Stimulated activated CD4-positive, alpha-beta T cell treated with anti-CD3 and anti-CD28 coated beads, Interleukin-4, amount 100 ng/mL, for 24 hours (primary cell): ENCODE data around the gene CAMTA2.

Experiments
- DNase-seq: peaks from one replicate; pipeline ENCODE4 v3.0.0-alpha.2; 2020

The CAMTA2 gene

DNA sequence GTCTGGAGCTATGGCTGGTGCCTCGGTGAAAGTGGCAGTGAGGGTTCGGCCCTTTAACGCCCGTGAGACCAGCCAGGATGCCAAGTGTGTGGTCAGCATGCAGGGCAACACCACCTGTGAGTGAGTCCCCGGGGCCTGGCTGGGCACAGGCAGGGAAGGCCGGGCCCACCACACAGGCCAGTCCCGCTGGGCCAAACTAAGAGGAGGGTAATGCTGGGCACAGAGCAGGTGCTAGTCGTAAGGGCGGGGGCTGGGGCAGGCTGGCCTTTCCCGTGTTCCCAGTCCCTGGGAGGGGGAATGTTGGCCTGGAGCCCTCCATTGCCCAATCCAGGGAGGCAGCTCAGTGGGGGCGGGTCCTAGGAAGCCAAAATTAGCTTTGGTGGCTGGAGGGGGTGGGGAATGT is 12.8 kb upstream of the CAMTA2 start:
- no peak for DNase-seq

DNA sequence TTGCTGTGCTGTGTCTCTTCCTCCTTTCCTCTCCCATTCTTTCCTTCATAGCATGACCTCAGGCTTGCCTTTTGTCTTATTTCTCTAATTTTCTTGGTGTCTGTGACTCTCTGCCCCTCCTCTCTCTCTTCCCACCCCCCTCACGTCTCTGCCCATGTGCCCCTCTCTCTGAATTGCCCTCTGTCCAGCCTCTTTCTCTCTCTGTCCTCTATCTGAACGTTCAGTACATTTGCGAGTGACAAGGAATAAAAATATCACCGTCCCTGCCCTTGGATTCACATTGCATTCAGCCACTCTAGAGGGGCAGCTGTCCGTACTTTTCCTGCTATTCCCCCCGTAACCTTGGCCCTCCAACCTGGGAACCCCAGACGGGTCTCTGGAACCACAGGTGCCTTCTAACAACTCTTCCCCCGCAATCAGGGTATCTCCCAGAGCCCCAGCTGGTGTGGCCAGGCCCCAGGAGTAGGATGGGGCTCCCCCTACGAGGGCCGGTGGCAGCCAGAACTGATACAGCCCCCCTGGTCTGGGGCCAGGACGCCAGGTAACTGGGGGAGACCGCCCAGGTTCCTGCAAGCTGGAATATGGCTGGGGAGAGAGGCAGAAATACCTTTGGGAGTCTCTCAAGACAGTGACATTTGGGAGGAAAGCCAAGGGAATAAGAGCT is 12.1 kb upstream of the CAMTA2 start:
- no peak for DNase-seq

DNA sequence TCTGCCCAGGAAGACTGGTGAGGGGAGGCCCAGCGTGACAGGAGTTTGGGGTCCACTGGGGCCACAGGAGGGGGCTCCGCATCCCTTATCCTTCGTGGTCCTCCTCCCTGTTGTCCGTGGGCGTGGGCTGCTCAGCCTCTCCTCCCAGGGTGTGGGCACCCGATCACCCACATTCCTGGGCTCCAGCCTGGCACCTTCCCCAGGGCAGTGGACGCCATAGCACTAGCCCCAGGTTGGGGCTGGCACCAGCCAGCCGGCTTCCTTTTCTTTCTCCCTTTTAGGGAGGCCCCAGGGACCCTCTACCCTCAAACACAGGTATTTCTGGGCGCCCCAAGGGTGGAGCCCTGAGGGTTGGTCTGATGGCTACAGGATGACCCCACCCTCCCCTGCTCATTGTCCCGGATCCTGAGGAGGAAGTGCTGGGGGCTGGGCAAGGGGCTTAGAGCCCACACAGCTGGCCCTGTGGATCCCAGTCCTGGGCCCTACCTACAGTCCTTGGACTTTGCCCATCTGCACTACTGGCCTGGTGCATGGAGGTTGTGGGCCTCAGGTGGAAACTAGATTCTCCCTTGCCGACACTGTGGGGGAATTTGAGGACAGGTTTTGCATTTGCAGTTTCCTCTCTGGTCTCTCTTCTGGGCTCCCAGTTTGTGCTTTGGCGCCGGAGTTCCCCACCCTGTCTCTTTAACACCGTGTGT is 11.4 kb upstream of the CAMTA2 start:
- DNase-seq: no peak

DNA sequence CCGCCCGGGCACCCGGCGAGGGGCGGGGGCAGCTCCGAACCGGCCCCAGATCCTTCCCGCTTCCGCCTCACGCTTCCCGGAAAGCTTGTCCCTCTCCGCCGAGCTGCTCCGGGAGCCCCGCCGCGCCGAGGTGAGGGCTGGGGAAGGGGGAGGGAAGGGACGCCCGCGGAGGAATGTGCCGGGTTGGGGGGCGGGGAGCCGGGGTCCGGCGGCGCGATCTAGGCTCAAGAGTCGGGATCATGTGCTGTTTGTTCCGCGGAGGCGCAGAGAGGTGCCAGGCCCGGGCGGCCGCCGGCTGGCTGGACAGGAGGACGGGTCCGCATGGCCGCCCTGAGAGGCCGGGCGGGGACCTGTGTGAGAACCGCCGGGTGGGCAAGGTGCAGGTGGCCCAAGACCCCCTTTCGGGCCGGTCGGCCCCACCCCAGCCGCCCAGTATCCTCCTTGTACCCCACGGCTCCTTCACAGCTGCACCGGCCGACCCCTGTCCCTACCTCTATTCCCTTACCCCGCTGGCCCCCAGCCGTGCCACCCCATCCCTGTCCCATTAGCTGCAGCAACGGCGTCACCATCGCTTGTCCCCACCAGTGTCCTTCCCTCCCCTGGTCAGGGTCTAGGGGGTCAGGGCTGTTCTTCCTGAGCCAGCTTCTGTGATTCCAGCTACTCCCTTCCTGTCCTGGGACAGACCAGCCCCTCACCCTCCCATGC is 10.7 kb upstream of the CAMTA2 start:
- DNase-seq: peak; percentile 36

DNA sequence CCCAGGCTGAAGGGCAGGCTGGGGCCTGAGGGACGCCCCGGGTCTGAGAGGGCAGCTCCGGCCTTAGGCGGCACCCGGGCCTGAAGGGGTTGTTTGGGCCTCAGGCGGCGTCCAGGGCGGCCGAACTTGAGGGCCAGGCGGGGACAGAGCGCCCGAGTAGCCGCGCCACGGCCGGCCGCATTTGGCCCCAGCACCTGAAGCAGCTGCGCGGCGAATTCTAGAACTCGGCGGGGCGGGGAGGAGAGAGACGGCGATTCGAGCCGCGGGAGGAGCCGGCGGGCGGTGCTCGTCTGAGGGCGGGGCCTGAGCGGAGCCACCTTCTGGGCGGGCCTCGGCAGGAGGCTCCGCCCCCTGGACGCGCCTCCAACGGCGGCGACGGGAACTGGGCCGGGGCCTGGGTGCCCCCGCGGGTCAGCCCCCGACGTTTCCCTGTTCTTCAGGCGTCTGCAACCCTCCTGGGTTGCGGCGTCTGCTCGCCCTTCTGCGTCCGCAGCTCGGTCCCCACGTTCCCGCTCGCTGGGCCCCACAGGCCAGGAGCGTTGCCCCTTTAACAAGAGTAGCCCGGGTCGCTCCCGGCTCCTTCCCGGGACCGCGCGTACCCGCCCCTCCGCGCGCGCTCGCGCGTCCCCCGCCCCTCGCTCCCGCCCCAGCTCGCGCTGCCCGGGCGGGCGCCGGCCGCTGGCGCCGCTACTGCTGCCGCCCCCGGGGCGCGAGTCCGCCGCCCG is 10.0 kb upstream of the CAMTA2 start, which contains the start of the genes INCA1 and KIF1C:
Gene INCA1, minus strand, starts transcription at position 221 of the 725 bp plus-strand sequence. CDS start 3,085 bp downstream, outside the sequence.
Gene KIF1C, plus strand, starts transcription at position 649 of the 725 bp plus-strand sequence. CDS start 2,297 bp downstream, outside the sequence.
- peak; percentile 89 for DNase-seq

DNA sequence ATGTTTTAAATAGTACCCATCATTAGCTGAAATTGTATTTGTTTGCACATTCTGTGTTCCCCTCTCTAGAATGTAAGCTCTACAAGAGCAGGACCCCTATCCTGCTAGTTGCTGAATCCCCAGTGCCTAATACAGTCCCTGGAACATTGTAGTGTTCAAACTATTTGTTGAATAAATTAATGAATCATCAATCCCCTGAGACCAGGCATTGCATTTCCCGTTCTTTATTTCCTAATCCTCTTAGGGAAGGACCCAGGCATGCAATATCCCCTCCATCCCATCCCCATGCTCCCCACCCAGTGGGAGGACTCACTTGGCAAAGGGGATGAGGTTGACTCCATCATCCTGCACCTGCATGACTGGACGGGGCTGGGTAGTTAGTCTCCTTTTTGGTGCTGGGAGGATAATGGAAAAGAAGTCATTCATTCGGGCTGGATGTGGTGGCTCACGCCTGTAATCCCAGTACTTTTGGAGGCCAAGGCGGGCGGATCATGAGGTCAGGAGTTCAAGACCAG is 6.7 kb upstream of the CAMTA2 start:
- DNase-seq: no peak

DNA sequence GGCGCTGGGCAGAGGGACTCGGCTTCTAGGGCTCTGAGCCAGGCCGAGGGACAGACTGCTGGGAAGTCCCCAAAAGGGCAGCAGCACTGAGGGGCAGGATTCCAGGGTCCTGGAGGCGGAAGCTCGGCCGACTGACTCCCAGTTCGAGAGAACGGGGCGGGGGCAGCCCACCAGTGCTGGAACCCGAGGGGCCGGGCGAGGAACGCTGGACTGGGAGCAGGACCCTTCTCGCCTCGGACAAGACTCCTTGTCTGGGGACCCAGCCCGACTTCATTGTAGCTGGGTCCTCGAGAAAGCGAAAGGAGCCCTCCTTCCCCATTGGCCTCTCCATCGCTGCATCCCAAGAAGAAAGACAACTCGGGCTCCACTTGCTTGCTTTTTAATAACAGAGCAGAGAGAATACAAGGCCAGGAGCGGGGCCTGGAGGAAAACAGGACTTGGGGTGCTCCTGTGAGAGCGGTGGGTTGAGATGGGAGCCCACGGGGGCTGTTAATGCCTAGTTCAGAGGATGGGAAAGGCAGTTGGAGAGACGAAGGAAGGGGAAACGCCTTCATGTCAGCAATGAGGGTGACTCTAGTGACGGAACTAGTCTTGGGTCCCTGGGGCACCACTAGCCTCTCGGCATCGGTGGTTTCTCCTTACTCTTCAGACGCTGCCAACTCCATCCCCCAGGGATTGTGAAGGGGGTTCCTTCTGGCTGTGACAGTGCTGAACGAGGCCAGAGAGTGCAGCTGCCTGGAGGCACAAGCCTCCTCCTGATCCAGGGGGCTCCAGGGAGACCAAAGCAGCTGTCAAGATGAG is 492 bp upstream of the CAMTA2 start:
- no peak for DNase-seq

DNA sequence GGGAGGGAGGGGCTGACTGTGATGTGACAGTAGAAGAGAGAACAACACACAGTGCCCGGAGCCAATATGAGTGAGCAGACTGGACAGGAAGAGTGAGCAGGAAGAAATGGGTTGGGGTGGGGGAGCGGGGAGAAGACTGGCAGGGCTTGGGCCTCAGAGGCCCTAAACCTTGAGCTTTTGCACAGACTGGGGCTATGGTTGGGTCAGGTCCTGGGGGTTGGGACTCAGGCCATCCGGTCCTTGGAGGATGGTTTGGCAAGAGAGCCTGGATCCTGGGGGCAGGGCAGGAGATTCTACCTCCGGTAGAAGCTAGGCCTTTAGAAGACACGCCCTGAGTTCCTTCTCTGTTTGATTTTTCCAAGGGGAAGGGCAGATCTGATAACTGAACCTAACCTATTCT is 1.1 kb downstream of the CAMTA2 start:
- DNase-seq: no peak

DNA sequence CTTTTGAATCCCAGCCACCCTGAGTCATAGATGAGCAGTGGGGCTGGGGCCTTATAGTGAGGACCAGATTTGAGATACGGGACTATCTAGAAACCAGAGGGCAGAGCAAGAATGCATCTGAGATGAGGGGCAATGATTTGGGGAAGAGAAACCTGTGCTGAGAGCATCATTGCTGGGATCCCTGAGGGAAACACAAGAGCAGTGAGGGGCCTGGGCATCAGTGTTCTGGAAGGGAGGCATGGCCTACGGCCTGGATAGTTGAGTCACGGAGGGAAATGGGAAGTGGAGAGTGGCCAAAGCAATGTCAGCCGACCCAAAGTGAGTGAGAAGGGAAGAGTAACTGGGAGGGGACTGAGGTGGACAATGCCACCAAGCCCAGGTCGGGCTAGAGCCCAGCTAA is 5.2 kb downstream of the CAMTA2 start:
- DNase-seq: no peak

DNA sequence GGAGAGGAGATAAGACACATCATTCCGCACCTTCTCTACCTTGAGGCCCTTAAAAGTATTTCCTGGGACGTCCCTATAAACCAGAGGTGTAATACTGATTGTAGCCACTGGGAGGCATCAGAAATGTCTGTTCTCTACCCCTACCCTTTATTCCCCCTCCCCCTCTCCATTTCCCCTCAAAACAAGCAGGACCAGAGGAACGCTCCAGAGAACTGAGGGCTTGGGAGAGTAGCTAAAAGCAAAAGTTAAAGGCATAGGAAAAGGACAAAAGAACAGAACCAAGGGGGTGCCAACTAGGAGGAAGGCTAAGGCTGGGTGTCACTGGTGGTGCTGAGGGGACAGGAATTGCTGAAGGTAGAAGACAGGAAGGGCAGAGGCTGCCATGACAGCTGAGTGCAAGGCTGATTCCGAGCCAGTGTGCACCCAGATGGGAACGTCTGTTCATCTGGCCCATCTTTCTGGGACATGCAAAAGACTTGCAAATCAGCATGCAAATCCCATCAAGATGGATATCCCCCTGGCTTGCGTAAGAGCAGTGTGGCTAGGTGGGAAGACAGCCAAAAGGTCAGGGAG is 6.7 kb downstream of the CAMTA2 start:
- DNase-seq: peak; percentile 68

DNA sequence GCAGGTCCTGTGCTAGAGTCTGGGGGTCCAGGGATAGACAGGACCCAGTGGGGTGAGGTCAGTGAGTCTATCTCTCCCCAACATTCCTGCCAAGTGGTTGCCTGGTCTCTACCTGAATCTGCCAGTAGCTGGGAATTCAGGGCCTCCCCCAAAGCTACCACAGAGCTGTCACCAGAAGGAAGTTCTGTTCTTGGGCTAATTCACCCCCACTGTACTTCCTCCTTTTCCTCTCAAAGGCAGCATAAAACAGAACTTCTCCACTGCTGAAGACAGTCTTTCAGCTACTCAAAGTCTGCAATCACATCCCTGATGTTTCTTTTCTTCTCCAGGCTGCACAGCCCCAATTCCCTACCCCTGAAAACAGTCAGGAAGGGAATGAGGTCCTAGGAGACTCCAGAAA is 8.7 kb downstream of the CAMTA2 start:
- DNase-seq: no peak

DNA sequence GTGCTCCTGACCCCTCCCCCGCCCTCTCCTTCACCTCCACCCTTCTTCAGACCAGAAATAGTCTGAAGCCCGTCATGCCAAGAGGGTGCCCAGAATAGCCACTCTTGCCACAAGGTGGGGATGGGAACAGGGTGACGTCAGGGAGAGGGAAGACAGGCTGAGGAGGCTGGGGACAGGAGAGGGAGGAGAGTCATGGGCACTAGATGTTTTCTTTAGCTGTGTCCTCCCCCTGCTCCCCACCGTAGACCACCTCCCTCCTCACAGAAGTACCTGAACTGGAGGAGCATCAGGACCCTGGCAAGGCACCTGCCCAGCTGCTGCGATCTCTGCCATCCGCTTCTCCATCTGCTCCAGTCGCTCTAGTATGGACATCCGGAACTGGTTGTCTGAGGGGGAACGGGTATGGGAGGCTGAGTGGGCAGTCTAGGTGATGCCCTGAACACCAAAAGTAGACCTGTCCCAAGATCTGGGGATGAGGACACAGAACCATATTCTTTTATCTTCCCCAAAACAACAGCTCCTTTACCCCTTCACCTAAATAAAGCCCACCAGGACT is 13.3 kb downstream of the CAMTA2 start:
- no peak for DNase-seq

DNA sequence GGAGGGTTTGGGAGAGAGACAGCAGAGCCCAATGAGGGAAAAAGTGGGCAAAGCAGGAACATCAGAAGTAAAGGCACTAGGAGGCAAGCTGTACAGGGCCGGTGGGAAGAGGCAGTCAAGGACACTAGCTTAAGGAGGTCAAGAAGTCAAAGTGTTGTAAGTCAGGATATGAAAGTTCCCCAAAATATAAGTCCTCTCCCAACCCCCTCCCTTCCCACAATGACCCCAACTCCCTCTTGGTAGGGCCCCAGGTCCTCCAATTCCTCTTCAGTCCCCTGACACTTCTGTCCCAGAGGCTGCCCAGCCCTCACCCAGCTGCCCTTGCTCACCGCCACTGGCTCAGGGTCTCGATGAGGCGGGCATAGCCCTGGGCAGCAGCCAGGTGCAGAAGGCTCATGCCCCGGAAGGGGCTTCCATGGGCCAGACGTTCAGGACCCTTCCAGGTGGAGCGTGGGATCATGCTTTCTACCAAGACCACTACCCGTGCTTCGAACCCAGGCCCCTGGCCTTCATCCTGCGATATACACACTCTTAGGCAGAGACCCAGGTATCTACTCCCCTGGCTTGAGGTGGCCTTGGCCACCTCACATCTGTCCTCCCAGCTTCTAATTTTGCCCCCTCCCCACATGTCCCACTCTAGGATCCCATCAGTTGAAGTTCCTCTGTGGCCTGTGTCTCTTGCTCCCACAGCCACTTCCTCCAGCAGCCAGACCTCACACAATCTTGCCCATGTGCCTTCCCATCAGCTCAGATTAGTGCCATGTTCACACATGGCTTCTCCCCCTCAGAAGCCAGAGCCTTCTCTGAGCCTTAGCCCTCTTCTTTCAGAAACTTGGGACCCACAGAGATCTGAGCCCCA is 14.0 kb downstream of the CAMTA2 start:
- no peak for DNase-seq

DNA sequence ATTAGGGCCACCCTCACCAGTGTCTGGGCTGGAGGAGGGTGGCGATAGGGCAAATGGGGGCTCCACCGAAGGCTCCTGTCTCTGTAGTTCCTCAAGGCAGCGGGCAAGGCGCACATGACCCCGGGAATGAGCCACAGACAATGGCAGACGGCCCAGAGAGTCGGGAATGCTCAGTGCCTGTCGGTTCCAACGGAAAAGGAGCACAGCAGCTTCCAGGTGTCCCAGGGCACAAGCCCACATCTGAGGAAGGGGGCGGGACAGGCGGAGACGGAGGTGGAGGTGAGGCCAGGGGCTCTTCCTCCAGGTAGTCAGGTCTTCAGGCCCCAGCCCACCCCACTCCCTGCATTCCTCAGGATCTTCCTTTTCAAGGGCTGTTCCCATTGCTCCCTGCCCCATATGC is 14.7 kb downstream of the CAMTA2 start:
- no peak for DNase-seq

DNA sequence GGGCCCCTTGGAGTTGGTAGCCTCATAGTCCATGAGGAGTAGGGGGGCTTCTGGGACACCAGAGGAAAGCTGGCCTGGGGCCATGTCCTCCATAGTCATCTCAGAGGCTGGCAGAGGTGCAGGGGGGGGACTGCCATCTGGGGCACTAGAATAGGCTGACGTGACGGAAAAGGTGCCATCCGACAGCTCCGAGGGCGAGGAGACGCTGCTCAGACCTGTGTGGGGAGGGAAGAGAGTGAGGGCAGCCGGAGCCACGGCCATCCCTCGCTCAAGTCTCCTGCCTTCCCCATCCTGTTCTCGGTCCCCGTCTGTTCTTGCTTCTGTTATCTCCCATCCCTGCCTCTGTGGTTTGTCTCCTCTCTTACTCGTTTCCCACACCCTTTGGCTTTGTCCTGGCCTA is 15.2 kb downstream of the CAMTA2 start:
- DNase-seq: no peak

DNA sequence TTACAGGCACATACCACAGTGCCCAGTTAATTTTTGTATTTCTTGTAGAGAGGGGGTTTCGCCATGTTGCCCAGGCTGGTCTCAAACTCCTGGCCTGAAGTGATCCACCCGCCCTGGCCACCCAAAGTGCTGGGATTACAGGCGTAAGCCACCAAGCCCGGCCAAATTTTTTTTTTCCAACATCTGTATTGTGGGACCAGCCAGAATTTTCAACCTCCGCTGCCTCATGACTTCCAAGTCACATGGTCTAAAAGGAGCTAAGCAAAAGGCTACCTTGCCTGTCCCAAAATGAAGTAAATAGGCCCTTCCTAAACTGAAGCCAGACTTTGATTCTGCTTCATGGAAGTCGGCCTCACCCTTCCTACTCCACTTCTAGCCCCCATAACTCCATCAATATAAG is 15.6 kb downstream of the CAMTA2 start:
- DNase-seq: no peak

DNA sequence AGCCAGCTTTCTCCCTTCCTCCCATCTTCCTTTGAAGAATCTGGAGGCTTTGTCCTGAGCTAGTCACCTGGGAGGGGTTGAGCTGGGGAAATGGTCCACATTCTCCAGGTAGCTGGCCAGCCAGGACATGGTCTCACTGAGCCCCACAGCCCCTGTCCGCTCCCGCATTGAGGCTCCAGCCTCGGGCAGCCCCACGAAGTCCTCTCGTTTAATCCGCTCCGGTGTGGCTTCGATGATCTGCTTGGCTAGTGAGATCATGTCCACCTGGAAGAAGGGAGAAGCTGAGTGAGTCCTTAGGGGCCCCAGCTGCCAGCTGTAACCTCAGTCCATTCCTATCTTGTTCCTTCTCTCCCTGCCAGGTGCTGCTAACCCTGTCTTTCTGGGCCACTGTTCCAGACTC is 17.2 kb downstream of the CAMTA2 start:
- no peak for DNase-seq

DNA sequence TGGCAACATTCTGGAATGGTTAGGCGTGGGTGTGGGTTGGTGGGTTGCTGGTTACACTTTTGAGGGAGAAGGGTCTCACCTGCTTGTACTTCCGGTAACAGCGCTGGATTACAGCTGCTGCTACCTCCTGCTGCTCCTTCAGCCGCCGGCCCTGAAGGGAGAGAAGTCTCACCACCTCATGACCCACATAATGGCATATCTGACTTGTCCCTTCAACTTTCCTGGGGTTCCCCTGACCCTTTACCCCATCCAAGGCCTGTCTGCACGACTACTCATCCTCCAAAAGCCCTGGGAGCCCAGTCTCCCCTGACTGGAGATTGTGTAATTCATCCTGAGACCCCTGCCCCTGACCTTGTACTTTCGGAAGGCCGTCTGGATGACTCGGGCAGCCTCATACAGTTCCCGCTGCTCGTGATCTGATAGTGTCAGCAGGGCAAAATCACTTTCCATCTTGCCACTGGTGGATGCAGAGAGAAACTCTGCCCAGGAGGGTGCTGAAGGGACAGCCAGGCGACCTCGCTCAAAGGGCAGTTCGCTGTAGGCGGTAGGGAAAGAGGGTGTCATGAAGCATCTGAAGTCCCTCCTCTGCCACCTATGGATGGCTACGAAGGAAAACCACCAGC is 17.8 kb downstream of the CAMTA2 start:
- DNase-seq: peak; percentile 30

DNA sequence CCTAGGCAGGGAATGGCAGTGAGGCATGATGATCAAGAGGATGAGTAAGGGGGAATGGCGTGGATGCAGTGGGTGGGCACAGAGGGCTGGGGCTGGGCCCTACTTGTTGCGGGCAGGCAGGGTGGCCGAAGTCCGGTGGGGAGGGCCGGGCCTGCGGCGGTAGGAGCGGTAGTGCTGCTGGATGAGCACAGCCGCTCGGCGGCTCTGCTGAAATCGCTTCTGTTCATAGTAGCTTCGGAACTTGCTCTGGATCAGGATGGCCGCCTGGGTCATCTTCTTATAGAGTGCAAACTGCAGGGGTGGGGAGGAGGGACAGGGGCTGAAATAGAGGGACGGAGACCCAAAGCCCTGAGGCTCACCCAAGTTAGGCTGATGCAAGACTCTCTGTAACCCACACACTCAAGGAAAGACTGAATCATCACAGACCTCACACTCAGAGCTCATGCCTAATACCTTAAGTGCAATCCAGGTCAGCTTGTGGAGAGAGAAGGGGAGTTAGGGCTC is 18.4 kb downstream of the CAMTA2 start:
- DNase-seq: peak; percentile 70
